K562 (cell line): Measurements from ENCODE around the gene HES3. TPM values are rescaled to one million over a fixed set of nuclear protein-coding genes. Genes with fewer than 3 reads are reported as not detected.
A peak's percentile ranks its signal among the peaks of the same experiment; 100 is the strongest.

ENCODE experiments used
- ATAC-seq: fragments of 200-7000 bp; cut with Tn5 transposase; 3 replicates; pipeline ENCODE4 v1.9.1; 2020; ENCODE audit warnings: moderate library complexity
- BruUV-seq: library from RNA; stranded (reverse); fragments of 400-500 nt; replicated peaks from 2 replicates; lab custom pipeline; 2021; lab: Mats Ljungman, UMichigan
- CTCF ChIA-PET: fragments of 300-600 bp; formaldehyde crosslinking; extraction: SDS; loops from one replicate; lab custom pipeline; 2021; ENCODE audit warnings: low intra/inter-chr PET ratio; lab: Yijun Ruan, JAX
- POLR2A ChIA-PET: fragments of 300-600, 350-650 bp; sonication (Branson Sonifier 250); formaldehyde crosslinking; extraction: SDS; loops from one replicate; lab custom pipeline; 2021; ENCODE audit warnings: antibody characterized with exemption, inconsistent platforms; lab: Yijun Ruan, JAX
- DNase-seq, 4 experiments: peaks; one replicate each; pipeline versions ENCODE4 v3.0.0 to v3.0.0-alpha.2; 2011 to 2018; ENCODE audit warnings: low spot score in 3 of 4, mixed read lengths in 3 of 4; ENCODE audit errors: extremely low read depth in 1 of 4
- FAIRE-seq: peaks from 2 replicates; lab custom pipeline; 2011; peaks lifted over from hg19 to GRCh38; lab: Jason Lieb, UNC
- H2AFZ ChIP-seq: 2 replicates; pipeline ENCODE4 v1.6.0; 2011; ENCODE audit warnings: low read depth, low read length, control low read depth, inconsistent platforms
- H3K27ac ChIP-seq: fragments of 200-600 bp; 3 replicates; pipeline ENCODE4 v1.8.0; 2011; ENCODE audit warnings: low read depth, mild to moderate bottlenecking, control low read depth, inconsistent platforms, low read length, moderate library complexity, mixed read lengths; ENCODE audit errors: extremely low read depth
- H3K27me3 ChIP-seq, 2 experiments: fragments of 300-600 bp in 1 of 2; 2 replicates in 1 of 2; 3 replicates in 1 of 2; pipeline versions ENCODE4 v1.6.0 to v1.8.0; 2011; ENCODE audit warnings: inconsistent platforms in 2 of 2, low read length in 2 of 2, mild to moderate bottlenecking in 1 of 2, mixed read lengths in 1 of 2, moderate library complexity in 1 of 2; ENCODE audit not compliant: control insufficient read depth in 2 of 2, insufficient read depth in 2 of 2
- H3K36me3 ChIP-seq: fragments of 300-600 bp; 3 replicates; pipeline ENCODE4 v1.8.0; 2011; ENCODE audit warnings: mild to moderate bottlenecking, low read length, inconsistent platforms; ENCODE audit not compliant: control insufficient read depth, insufficient read depth
- H3K4me1 ChIP-seq, 2 experiments: fragments of 200-600 bp in 1 of 2; replicated peaks in 1 of 2; 2 replicates in 1 of 2; 3 replicates in 1 of 2; pipeline versions ENCODE4 v1.5.1 to v1.8.0; 2011; ENCODE audit warnings: inconsistent platforms in 2 of 2, low read length in 2 of 2, mild to moderate bottlenecking in 1 of 2, mixed read lengths in 1 of 2, moderate library complexity in 1 of 2; ENCODE audit not compliant: control insufficient read depth in 2 of 2, insufficient read depth in 2 of 2
- H3K4me2 ChIP-seq: 2 replicates; pipeline ENCODE4 v1.6.1; 2011; ENCODE audit warnings: low read length, control low read depth, inconsistent platforms, mixed read lengths; ENCODE audit not compliant: insufficient read depth
- H3K4me3 ChIP-seq: fragments of 200-600 bp; sonication (generic), shearing (Covaris generic); 2 replicates; pipeline ENCODE4 v1.5.1; 2016; ENCODE audit warnings: control low read depth, inconsistent platforms
- H3K79me2 ChIP-seq: fragments of 200-600 bp; 3 replicates; pipeline ENCODE4 v1.8.0; 2011; ENCODE audit warnings: low read length, inconsistent platforms; ENCODE audit not compliant: control insufficient read depth, insufficient read depth
- H3K9ac ChIP-seq, 2 experiments: 2 replicates each; pipeline versions ENCODE4 v1.6.0 to v1.6.1; 2011; ENCODE audit warnings: low read depth in 2 of 2, low read length in 2 of 2, control low read depth in 1 of 2, inconsistent platforms in 1 of 2, mild to moderate bottlenecking in 1 of 2, mixed read lengths in 1 of 2; ENCODE audit not compliant: insufficient read depth in 1 of 2
- H3K9me1 ChIP-seq: one replicate; pipeline ENCODE4 v1.6.0; 2011; ENCODE audit warnings: inconsistent platforms, mild to moderate bottlenecking, low read length, moderate library complexity; ENCODE audit not compliant: control insufficient read depth, insufficient read depth
- H3K9me3 ChIP-seq: replicated peaks from 2 replicates; pipeline ENCODE4 v1.5.1; 2011; ENCODE audit warnings: low read depth, low read length, inconsistent platforms; ENCODE audit not compliant: control insufficient read depth, insufficient read depth
- H4K20me1 ChIP-seq: replicated peaks from 2 replicates; pipeline ENCODE4 v1.6.1; 2011; ENCODE audit warnings: low read length, inconsistent platforms, mixed read lengths; ENCODE audit not compliant: control insufficient read depth, insufficient read depth
- ARID1B ChIP-seq: fragments of 450-650 bp; IDR thresholded peaks from 2 replicates; pipeline ENCODE4 v1.6.1; 2016; ENCODE audit warnings: antibody characterized with exemption, mild to moderate bottlenecking, inconsistent platforms
- CBX1 ChIP-seq: sonication (generic); IDR thresholded peaks from 2 replicates; pipeline ENCODE4 v1.6.1; 2016; ENCODE audit warnings: antibody characterized with exemption, low read depth, mild to moderate bottlenecking
- CCNT2 ChIP-seq: IDR thresholded peaks from 2 replicates; pipeline ENCODE4 v1.6.1; 2011; ENCODE audit warnings: borderline replicate concordance, low read depth, mild to moderate bottlenecking, moderate library complexity, mixed read lengths, low read length; ENCODE audit not compliant: insufficient read length; ENCODE audit errors: extremely low read depth
- CREM ChIP-seq: IDR thresholded peaks from 2 replicates; pipeline ENCODE4 v1.6.1; 2014; ENCODE audit warnings: antibody characterized with exemption, low read depth
- ETS1 ChIP-seq: conservative IDR thresholded peaks from 2 replicates; pipeline ENCODE4 v1.6.1; 2011; ENCODE audit warnings: low read depth, mild to moderate bottlenecking, low read length; ENCODE audit not compliant: control insufficient read depth
- KDM1A ChIP-seq, 2 experiments: fragments of 450-650 bp; IDR thresholded peaks; 2 replicates each; pipeline ENCODE4 v1.6.1; 2016; ENCODE audit warnings: mild to moderate bottlenecking in 2 of 2
- MITF ChIP-seq: IDR thresholded peaks from 2 replicates; pipeline ENCODE4 v1.6.1; 2014; ENCODE audit warnings: antibody characterized with exemption
- NFIC ChIP-seq: fragments of 450-650 bp; IDR thresholded peaks from 2 replicates; pipeline ENCODE4 v1.6.1; 2017; ENCODE audit warnings: mild to moderate bottlenecking, inconsistent platforms
- NR2C1 ChIP-seq, 2 experiments: fragments of 450-650 bp; IDR thresholded peaks; 2 replicates each; pipeline ENCODE4 v1.6.1; 2017; ENCODE audit warnings: mild to moderate bottlenecking in 2 of 2, antibody characterized with exemption in 1 of 2, inconsistent platforms in 1 of 2, missing compliant biosample characterization in 1 of 2, missing genetic modification characterization in 1 of 2
- SAFB ChIP-seq: fragments of 200-400 bp; formaldehyde crosslinking; IDR thresholded peaks from 2 replicates; pipeline ENCODE4 v1.6.1; 2017; ENCODE audit warnings: low read depth, low read length, borderline replicate concordance
- TRIM28 ChIP-seq: fragments of 450-650 bp; IDR thresholded peaks from 2 replicates; pipeline ENCODE4 v1.6.1; 2017
- UBTF ChIP-seq, 2 experiments: IDR thresholded peaks; 2 replicates each; pipeline ENCODE4 v1.6.1; 2012; ENCODE audit warnings: improper control_type of control experiment in 2 of 2, low read depth in 2 of 2, low read length in 2 of 2, borderline replicate concordance in 1 of 2
- ZNF583 ChIP-seq: fragments of 250-450 bp; sonication (Bioruptor Pico); IDR thresholded peaks from 2 replicates; pipeline ENCODE4 v1.4.0; 2020
- ZNF740 ChIP-seq, 3 experiments: fragments of 200-800 bp in 1 of 3; sonication (Bioruptor generic) in 1 of 3; sonication (generic) in 1 of 3; formaldehyde crosslinking in 1 of 3; IDR thresholded peaks; 2 replicates each; pipeline versions ENCODE4 v1.6.1 to v1.8.0; 2016 to 2022; ENCODE audit warnings: mild to moderate bottlenecking in 2 of 3, missing compliant biosample characterization in 2 of 3, missing genetic modification characterization in 2 of 3, missing genetic modification reagents in 1 of 3
- WGBS: fragments of 100-300 bp; shearing (Covaris generic); methylation state at CpG from one replicate; pipeline ENCODE4 v1.1.6; 2016; ENCODE audit warnings: low coverage, mixed read lengths; ENCODE audit not compliant: insufficient coverage; ENCODE audit errors: missing lambda C conversion rate; 5-methylcytosine and 5-hydroxymethylcytosine counted together
- in situ Hi-C: fragments of 300-500 bp; cut with MboI; formaldehyde crosslinking; loops from 4 replicates; pipeline ENCODE4 v1.15.0; 2018; ENCODE audit warnings: inconsistent platforms, mixed read lengths
- intact Hi-C: fragments of 100-400 bp; cut with micrococcal nuclease; formaldehyde crosslinking; loops from 2 replicates; pipeline ENCODE4 v1.14.2; 2022
- polyA plus RNA-seq, 8 experiments: library from polyadenylated mRNA; depleted of rRNA in 4 of 8; stranded (reverse) in 5 of 8; unstranded in 3 of 8; fragments of >200 nt; fragmentation: Nextera tagmentation in 2 of 8; fragmentation: Illumina TruSeq in 1 of 8; extraction: Ambion mirVana in 2 of 8; extraction: Trizol in 1 of 8; gene quantifications; 2 replicates each; pipeline versions ENCODE4 v1.2.1 to v1.2.3, GENCODE V29; 2011 to 2014; ENCODE audit warnings: inconsistent platforms in 1 of 8, missing spikeins in 1 of 8
- total RNA-seq, 7 experiments: library from RNA; depleted of rRNA in 6 of 7; stranded (reverse); fragments of >200 nt in 6 of 7; fragmentation: Illumina TruSeq in 2 of 7; extraction: Trizol in 2 of 7; gene quantifications; 2 replicates each; pipeline versions ENCODE4 v1.2.1 to v1.2.3, GENCODE V29; 2011 to 2021; ENCODE audit warnings: low replicate concordance in 1 of 7

The HES3 gene
- total and polyA plus RNA-seq, 9 of the 15 experiments (the other 6 are each of a cell fraction or from before 2014, with no cell fraction given): not detected

- peak; percentile 64 for ATAC-seq
- Histone ChIP-seq H3K4me3 (peak overlapping the region; percentile 99), H2AFZ (peak overlapping the region; percentile 73; the same call in 1 of the 2 replicates), H4K20me1 (peaks cover 5% of the 10 kb centered on the region; the same call in 1 of the 2 replicates), H3K4me1 (peaks cover 14% of the 10 kb centered on the region in 2 experiments; a peak in 4 of 5 replicates), H3K79me2 (peaks cover 67% of the 10 kb centered on the region), H3K9ac (peak overlapping the region; percentile 99), H3K36me3 (peaks cover 54% of the 10 kb centered on the region), H3K4me2 (peak overlapping the region; percentile 90), H3K9me3 (no peaks in the 10 kb centered on the region), H3K9me1 (no peaks in the 10 kb centered on the region), H3K27me3 (no peaks in the 10 kb centered on the region), H3K27ac (peak overlapping the region; percentile 96)
- TSS peak; percentile 51 for BruUV-seq
- in situ Hi-C loops: no loop called here
- intact Hi-C loops: loop anchor here (2.0 kb wide), 1 partner anchor 36 kb away; the partner anchor contains the start of gene ICMT
- CTCF ChIA-PET: interaction anchor here (0.8 kb wide), 1 partner anchor 63 kb away, joined by 3 read pairs; no protein-coding TSS in a partner anchor
- POLR2A ChIA-PET: interaction anchor here (0.6 to 1.7 kb wide), 9 partner anchors 9 to 917 kb away, joined by 3 to 7 read pairs (median 3); partner anchors contain the start of gene ZBTB48
- FAIRE-seq: peak; percentile 29
- WGBS: 1% methylated on average over 27 of the region's 31 CpGs
- peak in 2 of 4 experiments; percentile 39 to 42 for DNase-seq
- no peak for TF ChIP-seq ETS1
- no peak for TF ChIP-seq ZNF583 (CRISPR knock-in tag)
- peak in 1 of 2 experiments; percentile 15; a peak in 1 of 4 replicates for TF ChIP-seq UBTF (IDR thresholded peaks at IDR 0.05; ENCODE audit: borderline replicate concordance in 1 of 2, low read depth in 2 of 2, low read length in 2 of 2)
- no peak for TF ChIP-seq ZNF740 (CRISPR knock-in tag; IDR thresholded peaks at IDR 0.05)
- no peak for TF ChIP-seq ZNF740 (tag; IDR thresholded peaks at IDR 0.05)
- no peak for TF ChIP-seq CBX1
- TF ChIP-seq CREM: no peak
- TF ChIP-seq KDM1A (IDR thresholded peaks at IDR 0.05): no peak
- no peak for TF ChIP-seq TRIM28
- no peak for TF ChIP-seq NFIC
- TF ChIP-seq CCNT2: no peak
- TF ChIP-seq NR2C1 (IDR thresholded peaks at IDR 0.05): no peak
- TF ChIP-seq NR2C1 (tag; IDR thresholded peaks at IDR 0.05): no peak
- no peak for TF ChIP-seq MITF
- no peak for TF ChIP-seq SAFB
- TF ChIP-seq ARID1B: 0 out of 2 replicates have a peak, but pooled peaks have one; percentile 15
Observed at GRCh38 chr1:6198646-6199297, 45.2 kb upstream of the HES3 start.
